Measurements from ENCODE around the gene MRI1. TPM values are rescaled to one million over a fixed set of nuclear protein-coding genes. Genes with fewer than 3 reads are reported as not detected.
"Not testable (repeated sequence)": the region's sequence is repeated elsewhere in the genome, so short reads cannot be mapped to it uniquely, and the experiment has no call there.

Gene MRI1
- total and polyA plus RNA-seq, 10 of the 15 experiments (the other 5 are each of a cell fraction or from before 2014, with no cell fraction given): 5.4 to 50.3 (median 28.3) TPM

- Histone ChIP-seq H2AFZ (ENCODE audit: control insufficient read depth, low read depth, low read length) (no peak overlapping the region), H3K9me3 (replicated peaks; ENCODE audit: control insufficient read depth, insufficient read depth, low read length) (no peaks in the 10 kb centered on the region), H3K4me1 (ENCODE audit: control insufficient read depth, insufficient read depth, low read length) (peaks cover 15% of the 10 kb centered on the region), H3K27ac (ENCODE audit: control insufficient read depth, insufficient read depth) (no peak overlapping the region), H4K20me1 (ENCODE audit: control insufficient read depth, insufficient read depth) (no peaks in the 10 kb centered on the region), H3K9ac (ENCODE audit: control insufficient read depth, insufficient read depth, low read length) (no peak overlapping the region), H3K79me2 (ENCODE audit: control insufficient read depth, insufficient read depth, low read length) (no peaks in the 10 kb centered on the region), H3K27me3 (replicated peaks in 1 of 2; ENCODE audit: control insufficient read depth in 2 of 2, insufficient read depth in 2 of 2, low read length in 1 of 2) (no peaks in the 10 kb centered on the region), H3K4me3 (no peak overlapping the region), H3K4me2 (ENCODE audit: control insufficient read depth, insufficient read depth) (no peak overlapping the region), H3K36me3 (ENCODE audit: control insufficient read depth in 2 of 2, insufficient read depth in 2 of 2, low read length in 1 of 2) (no peaks in the 10 kb centered on the region)
- no TSS peak for BruUV-seq (replicated peaks)
- no peak for TF ChIP-seq EP300 (IDR thresholded peaks at IDR 0.05; ENCODE audit: borderline replicate concordance in 1 of 2, control insufficient read depth in 1 of 2, low read depth in 2 of 2, low read length in 2 of 2)
- TF ChIP-seq SIX5 (IDR thresholded peaks at IDR 0.05; ENCODE audit: low read depth, low read length, severe bottlenecking): no peak
- peak; percentile 42; the same call in 1 of the 2 replicates for TF ChIP-seq IKZF1 (conservative IDR thresholded peaks at IDR 0.05)
- intact Hi-C loops (cut with micrococcal nuclease; ENCODE audit: unreplicated experiment) (no loop called here), in situ Hi-C loops (cut with MboI) (no loop called here)
- DNase-seq (ENCODE audit: low read depth, low spot score): no peak
- WGBS (ENCODE audit: insufficient coverage, insufficient replicate concordance, low lambda C conversion rate, missing lambda C conversion rate): under 1% methylated on average over 8 of the region's 8 CpGs
- ChIA-PET RAD21 (ENCODE audit: unreplicated experiment) (no interaction called here), SMC1A (ENCODE audit: uncharacterized antibody, unreplicated experiment) (interaction anchor here (0.6 kb wide), 1 partner anchor 47 kb away, joined by 3 read pairs; no protein-coding TSS in a partner anchor), POLR2A (no interaction called here), CTCF (interaction anchor here (0.9 kb wide), 1 partner anchor 72 kb away, joined by 3 read pairs; no protein-coding TSS in a partner anchor)
- no peak for FAIRE-seq
- ATAC-seq: no peak
These were observed 26.0 kb downstream of the MRI1 start for GRCh38 chr19:13790354-13790753.

DNA sequence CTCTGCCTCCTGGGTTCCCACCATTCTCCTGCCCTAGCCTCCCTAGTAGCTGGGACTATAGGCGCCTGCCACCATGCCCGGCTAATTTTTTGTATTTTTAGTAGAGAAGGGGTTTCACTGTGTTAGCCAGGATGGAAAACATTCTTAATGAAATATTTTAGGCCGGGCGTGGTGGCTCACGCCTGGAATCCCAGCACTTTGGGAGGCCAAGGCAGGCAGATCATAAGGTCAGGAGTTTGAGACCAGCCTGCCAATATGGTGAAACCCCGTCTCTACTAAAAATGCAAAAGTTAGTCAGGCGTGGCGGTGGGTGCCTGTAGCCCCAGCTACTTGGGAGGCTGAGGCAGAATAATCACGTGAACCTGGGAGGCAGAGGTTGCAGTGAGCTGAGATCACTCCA, 29.0 kb downstream of the MRI1 start:
- intact Hi-C loops (cut with micrococcal nuclease; ENCODE audit: unreplicated experiment); H3K9ac ChIP-seq (ENCODE audit: control insufficient read depth, insufficient read depth, low read length); ATAC-seq; in situ Hi-C loops (cut with MboI); DNase-seq (ENCODE audit: low read depth, low spot score); H3K27me3 ChIP-seq (replicated peaks in 1 of 2; ENCODE audit: control insufficient read depth in 2 of 2, insufficient read depth in 2 of 2, low read length in 1 of 2); BruUV-seq (replicated peaks); H3K27ac ChIP-seq (ENCODE audit: control insufficient read depth, insufficient read depth); H4K20me1 ChIP-seq (ENCODE audit: control insufficient read depth, insufficient read depth); H3K9me3 ChIP-seq (replicated peaks; ENCODE audit: control insufficient read depth, insufficient read depth, low read length); H3K36me3 ChIP-seq (ENCODE audit: control insufficient read depth in 2 of 2, insufficient read depth in 2 of 2, low read length in 1 of 2); FAIRE-seq; H3K4me2 ChIP-seq (ENCODE audit: control insufficient read depth, insufficient read depth); H3K4me3 ChIP-seq; H2AFZ ChIP-seq (ENCODE audit: control insufficient read depth, low read depth, low read length): not testable (repeated sequence)
- peak in 1 of 2 experiments; percentile 48; a peak in 1 of 4 replicates for TF ChIP-seq BHLHE40 (IDR thresholded peaks at IDR 0.05; ENCODE audit: borderline replicate concordance in 1 of 2, low read depth in 2 of 2, low read length in 1 of 2)
- Histone ChIP-seq H3K4me1 (ENCODE audit: control insufficient read depth, insufficient read depth, low read length) (peaks cover 19% of the 10 kb centered on the region), H3K79me2 (ENCODE audit: control insufficient read depth, insufficient read depth, low read length) (peaks cover 12% of the 10 kb centered on the region)
- CTCF ChIA-PET: interaction anchor here (0.6 to 8.0 kb wide), 4 partner anchors 9 to 69 kb away, joined by 3 to 63 read pairs (median 12); no protein-coding TSS in a partner anchor
- SMC1A ChIA-PET (ENCODE audit: uncharacterized antibody, unreplicated experiment): interaction anchor here (0.7 to 5.6 kb wide), 3 partner anchors 9 to 181 kb away, joined by 3 to 33 read pairs (median 27); no protein-coding TSS in a partner anchor
- RAD21 ChIA-PET (ENCODE audit: unreplicated experiment): interaction anchor here (1.3 to 5.6 kb wide), 3 partner anchors 19 to 69 kb away, joined by 3 to 59 read pairs (median 5); partner anchors contain the start of gene C19orf53
- WGBS (ENCODE audit: insufficient coverage, insufficient replicate concordance, low lambda C conversion rate, missing lambda C conversion rate): 51% methylated on average over 9 of the region's 9 CpGs
- POLR2A ChIA-PET: interaction anchor here (0.6 to 5.1 kb wide), 3 partner anchors 31 to 69 kb away, joined by 3 to 37 read pairs (median 4); no protein-coding TSS in a partner anchor
